Measurements from ENCODE around the gene IL11.

- TF ChIP-seq EZH2 (IDR thresholded peaks at IDR 0.05) = no peak
- no peak for TF ChIP-seq EZH2phosphoT487 (IDR thresholded peaks at IDR 0.05)
Observed at GRCh38 chr19:55386493-55386971, 16.3 kb upstream of the IL11 start.

Measured in neural progenitor cell (in vitro differentiated cells).